ENCODE data around the gene GMEB1. TPM values are rescaled to one million over a fixed set of nuclear protein-coding genes. Genes with fewer than 3 reads are reported as not detected.
A peak's percentile ranks its signal among the peaks of the same experiment; 100 is the strongest.
"Not testable (repeated sequence)": the region's sequence is repeated elsewhere in the genome, so short reads cannot be mapped to it uniquely, and the experiment has no call there.

GMEB1 gene
- total RNA-seq, 1 donor from 2014 or later: 11.7 TPM

- not testable (repeated sequence) for DNase-seq (ENCODE audit: low spot score)
Measured at GRCh38 chr1:28672971-28673370, 4.4 kb downstream of the GMEB1 start.

- DNase-seq (ENCODE audit: low spot score): no peak
Measured at GRCh38 chr1:28675924-28676257, 7.3 kb downstream of the GMEB1 start.

GRCh38 chr1:28680151-28680550, 11.6 kb downstream of the GMEB1 start:
- no peak for DNase-seq (ENCODE audit: low spot score)

- DNase-seq (ENCODE audit: low spot score): no peak
Measured at GRCh38 chr1:28682840-28683239, 14.3 kb downstream of the GMEB1 start.

- no peak for DNase-seq (ENCODE audit: low spot score)
Measured at GRCh38 chr1:28684937-28685336, 16.4 kb downstream of the GMEB1 start.

GRCh38 chr1:28691627-28692026, 23.0 kb downstream of the GMEB1 start:
- DNase-seq (ENCODE audit: low spot score): not testable (repeated sequence)

- no peak for DNase-seq (ENCODE audit: low spot score)
Measured at GRCh38 chr1:28703629-28704028, 35.0 kb downstream of the GMEB1 start.

GRCh38 chr1:28716336-28716735, 47.8 kb downstream of the GMEB1 start:
- DNase-seq (ENCODE audit: low spot score): no peak

GRCh38 chr1:28718166-28718565, 49.6 kb downstream of the GMEB1 start:
- no peak for DNase-seq (ENCODE audit: low spot score)

- no peak for DNase-seq (ENCODE audit: low spot score)
Measured at GRCh38 chr1:28718586-28719331, 50.2 kb downstream of the GMEB1 start.

- no peak for DNase-seq (ENCODE audit: low spot score)
Measured at GRCh38 chr1:28719332-28719619, 50.7 kb downstream of the GMEB1 start.

GRCh38 chr1:28720376-28720775, 51.8 kb downstream of the GMEB1 start:
- no peak for DNase-seq (ENCODE audit: low spot score)

GRCh38 chr1:28721927-28722326, 53.3 kb downstream of the GMEB1 start:
- DNase-seq (ENCODE audit: low spot score): not testable (repeated sequence)

GRCh38 chr1:28725365-28725764, 56.8 kb downstream of the GMEB1 start:
- not testable (repeated sequence) for DNase-seq (ENCODE audit: low spot score)

GRCh38 chr1:28735961-28736449, 67.4 kb downstream of the GMEB1 start:
- no peak for DNase-seq (ENCODE audit: low spot score)

- peak; percentile 98 for DNase-seq (ENCODE audit: low spot score)
Measured at GRCh38 chr1:28736450-28737306, 68.1 kb downstream of the GMEB1 start, which contains the start of gene YTHDF2. Gene YTHDF2 (plus strand): TSS chr1:28736940. CDS start chr1:28737121, 181 bp downstream.

GRCh38 chr1:28737307-28738132, 68.9 kb downstream of the GMEB1 start:
- peak; percentile 16 for DNase-seq (ENCODE audit: low spot score)

- no peak for DNase-seq (ENCODE audit: low spot score)
Measured at GRCh38 chr1:28740118-28740517, 71.5 kb downstream of the GMEB1 start.

GRCh38 chr1:28744184-28744583, 75.6 kb downstream of the GMEB1 start:
- DNase-seq (ENCODE audit: low spot score): no peak

GRCh38 chr1:28745653-28746173, 77.1 kb downstream of the GMEB1 start:
- no peak for DNase-seq (ENCODE audit: low spot score)

GRCh38 chr1:28750330-28750729, 81.7 kb downstream of the GMEB1 start:
- no peak for DNase-seq (ENCODE audit: low spot score)

GRCh38 chr1:28750771-28751294, 82.2 kb downstream of the GMEB1 start:
- DNase-seq (ENCODE audit: low spot score): not testable (repeated sequence)
